Neuron (in vitro differentiated cells): Measurements from ENCODE around the gene HTT-AS.
"Not testable (repeated sequence)": the region's sequence is repeated elsewhere in the genome, so short reads cannot be mapped to it uniquely, and the experiment has no call there.

Source experiments
- H2AFZ ChIP-seq: one replicate; pipeline ENCODE4 v1.6.1; 2013; ENCODE audit warnings: low read depth, mild to moderate bottlenecking, inconsistent platforms, low read length, moderate library complexity
- H3K27me3 ChIP-seq: one replicate; pipeline ENCODE4 v1.6.1; 2013; ENCODE audit warnings: low read length; ENCODE audit not compliant: insufficient read depth
- H3K36me3 ChIP-seq: one replicate; pipeline ENCODE4 v1.6.1; 2013; ENCODE audit warnings: low read length; ENCODE audit not compliant: insufficient read depth
- H3K4me1 ChIP-seq: one replicate; pipeline ENCODE4 v1.6.1; 2013; ENCODE audit warnings: low read length; ENCODE audit not compliant: insufficient read depth
- H3K4me3 ChIP-seq: 2 replicates; pipeline ENCODE4 v1.5.1; 2013; ENCODE audit warnings: mild to moderate bottlenecking, low read length, moderate library complexity
- H3K9me3 ChIP-seq: one replicate; pipeline ENCODE4 v1.6.1; 2013; ENCODE audit warnings: low read length

Gene HTT-AS

GRCh38 chr4:3059943-3060342 is 14.4 kb downstream of the HTT-AS start:
- H3K27me3 ChIP-seq: no peaks in the 10 kb centered on the region
- H3K9me3 ChIP-seq: peaks cover 6% of the 10 kb centered on the region

GRCh38 chr4:3054169-3054759 is 20.1 kb downstream of the HTT-AS start:
- no peak overlapping the region for H2AFZ ChIP-seq
- H3K36me3 ChIP-seq: no peaks in the 10 kb centered on the region
- H3K9me3 ChIP-seq: peaks cover 6% of the 10 kb centered on the region
- H3K27me3 ChIP-seq: peaks cover 3% of the 10 kb centered on the region
- no peak overlapping the region for H3K4me3 ChIP-seq
- no peaks in the 10 kb centered on the region for H3K4me1 ChIP-seq

More at GRCh38 chr4:3059943-3060342, 14.4 kb downstream of the HTT-AS start:
- no peaks in the 10 kb centered on the region for H3K36me3 ChIP-seq
- peaks cover 3% of the 10 kb centered on the region for H3K4me1 ChIP-seq
- H3K4me3 ChIP-seq: no peak overlapping the region
- no peak overlapping the region for H2AFZ ChIP-seq

GRCh38 chr4:3051141-3051897 is 23.0 kb downstream of the HTT-AS start:
- H3K36me3 ChIP-seq, H2AFZ ChIP-seq, H3K4me3 ChIP-seq, H3K4me1 ChIP-seq, H3K27me3 ChIP-seq, H3K9me3 ChIP-seq: not testable (repeated sequence)

- Histone ChIP-seq H3K36me3 (no peaks in the 10 kb centered on the region), H3K4me3 (no peak overlapping the region), H3K27me3 (peaks cover 3% of the 10 kb centered on the region), H3K9me3 (no peaks in the 10 kb centered on the region), H3K4me1 (peaks cover 13% of the 10 kb centered on the region), H2AFZ (no peak overlapping the region)
Measured at GRCh38 chr4:3047464-3048286, 26.7 kb downstream of the HTT-AS start.

GRCh38 chr4:3046623-3047022 is 27.7 kb downstream of the HTT-AS start:
- peaks cover 3% of the 10 kb centered on the region for H3K27me3 ChIP-seq
- no peak overlapping the region for H3K4me3 ChIP-seq
- H3K36me3 ChIP-seq: no peaks in the 10 kb centered on the region
- H3K9me3 ChIP-seq: no peaks in the 10 kb centered on the region
- no peak overlapping the region for H2AFZ ChIP-seq
- peaks cover 21% of the 10 kb centered on the region for H3K4me1 ChIP-seq

- H3K36me3 ChIP-seq: no peaks in the 10 kb centered on the region
- H3K27me3 ChIP-seq: peaks cover under 1% of the 10 kb centered on the region
- H3K9me3 ChIP-seq: no peaks in the 10 kb centered on the region
- H3K4me1 ChIP-seq: peaks cover 21% of the 10 kb centered on the region
- H2AFZ ChIP-seq: no peak overlapping the region
- no peak overlapping the region for H3K4me3 ChIP-seq
Measured at GRCh38 chr4:3046162-3046561, 28.2 kb downstream of the HTT-AS start.

GRCh38 chr4:3044870-3045819 is 29.2 kb downstream of the HTT-AS start:
- Histone ChIP-seq H3K9me3 (no peaks in the 10 kb centered on the region), H3K27me3 (no peaks in the 10 kb centered on the region), H3K36me3 (no peaks in the 10 kb centered on the region), H2AFZ (no peak overlapping the region), H3K4me3 (no peak overlapping the region), H3K4me1 (peaks cover 21% of the 10 kb centered on the region)

- H3K36me3 ChIP-seq: no peaks in the 10 kb centered on the region
- H3K27me3 ChIP-seq: no peaks in the 10 kb centered on the region
- no peak overlapping the region for H2AFZ ChIP-seq
- no peaks in the 10 kb centered on the region for H3K9me3 ChIP-seq
- no peak overlapping the region for H3K4me3 ChIP-seq
- peaks cover 21% of the 10 kb centered on the region for H3K4me1 ChIP-seq
Measured at GRCh38 chr4:3043282-3044020, 30.9 kb downstream of the HTT-AS start.

GRCh38 chr4:3042226-3042625 is 32.1 kb downstream of the HTT-AS start:
- H3K36me3 ChIP-seq: no peaks in the 10 kb centered on the region
- H3K27me3 ChIP-seq: no peaks in the 10 kb centered on the region
- H3K4me3 ChIP-seq: no peak overlapping the region
- peaks cover 21% of the 10 kb centered on the region for H3K4me1 ChIP-seq
- H2AFZ ChIP-seq: no peak overlapping the region
- H3K9me3 ChIP-seq: no peaks in the 10 kb centered on the region

- H3K4me1 ChIP-seq: peaks cover 26% of the 10 kb centered on the region
- H3K36me3 ChIP-seq: no peaks in the 10 kb centered on the region
- H3K9me3 ChIP-seq: no peaks in the 10 kb centered on the region
- no peaks in the 10 kb centered on the region for H3K27me3 ChIP-seq
- H2AFZ ChIP-seq: no peak overlapping the region
- H3K4me3 ChIP-seq: no peak overlapping the region
Measured at GRCh38 chr4:3041192-3042142, 32.9 kb downstream of the HTT-AS start.

- Histone ChIP-seq H2AFZ (no peak overlapping the region), H3K36me3 (no peaks in the 10 kb centered on the region), H3K4me3 (no peak overlapping the region)
Measured at GRCh38 chr4:3040452-3041191, 33.7 kb downstream of the HTT-AS start.

More at GRCh38 chr4:3040452-3041191, 33.7 kb downstream of the HTT-AS start:
- no peaks in the 10 kb centered on the region for H3K27me3 ChIP-seq
- no peaks in the 10 kb centered on the region for H3K9me3 ChIP-seq
- peaks cover 26% of the 10 kb centered on the region for H3K4me1 ChIP-seq
